ENCODE measurements around the gene CPED1.

Gene CPED1

GRCh38 chr7:121300685-121301420 is 312.3 kb downstream of the CPED1 start:
- no peak overlapping the region for H3K4me3 ChIP-seq (replicated peaks in 1 of 2; ENCODE audit: low read depth in 2 of 2, low read length in 2 of 2)
- TF ChIP-seq, protein P1, sequence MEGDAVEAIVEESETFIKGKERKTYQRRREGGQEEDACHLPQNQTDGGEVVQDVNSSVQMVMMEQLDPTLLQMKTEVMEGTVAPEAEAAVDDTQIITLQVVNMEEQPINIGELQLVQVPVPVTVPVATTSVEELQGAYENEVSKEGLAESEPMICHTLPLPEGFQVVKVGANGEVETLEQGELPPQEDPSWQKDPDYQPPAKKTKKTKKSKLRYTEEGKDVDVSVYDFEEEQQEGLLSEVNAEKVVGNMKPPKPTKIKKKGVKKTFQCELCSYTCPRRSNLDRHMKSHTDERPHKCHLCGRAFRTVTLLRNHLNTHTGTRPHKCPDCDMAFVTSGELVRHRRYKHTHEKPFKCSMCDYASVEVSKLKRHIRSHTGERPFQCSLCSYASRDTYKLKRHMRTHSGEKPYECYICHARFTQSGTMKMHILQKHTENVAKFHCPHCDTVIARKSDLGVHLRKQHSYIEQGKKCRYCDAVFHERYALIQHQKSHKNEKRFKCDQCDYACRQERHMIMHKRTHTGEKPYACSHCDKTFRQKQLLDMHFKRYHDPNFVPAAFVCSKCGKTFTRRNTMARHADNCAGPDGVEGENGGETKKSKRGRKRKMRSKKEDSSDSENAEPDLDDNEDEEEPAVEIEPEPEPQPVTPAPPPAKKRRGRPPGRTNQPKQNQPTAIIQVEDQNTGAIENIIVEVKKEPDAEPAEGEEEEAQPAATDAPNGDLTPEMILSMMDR (IDR thresholded peaks at IDR 0.05; ENCODE audit: low read depth, low read length): no peak
- no peak for DNase-seq (ENCODE audit: low read depth in 2 of 2)

GRCh38 chr7:121301446-121302213 is 313.1 kb downstream of the CPED1 start:
- peak; percentile 13 to 28 for DNase-seq (ENCODE audit: low read depth in 2 of 2)
- TF ChIP-seq, protein P1 (IDR thresholded peaks at IDR 0.05; ENCODE audit: low read depth, low read length): no peak

DNA sequence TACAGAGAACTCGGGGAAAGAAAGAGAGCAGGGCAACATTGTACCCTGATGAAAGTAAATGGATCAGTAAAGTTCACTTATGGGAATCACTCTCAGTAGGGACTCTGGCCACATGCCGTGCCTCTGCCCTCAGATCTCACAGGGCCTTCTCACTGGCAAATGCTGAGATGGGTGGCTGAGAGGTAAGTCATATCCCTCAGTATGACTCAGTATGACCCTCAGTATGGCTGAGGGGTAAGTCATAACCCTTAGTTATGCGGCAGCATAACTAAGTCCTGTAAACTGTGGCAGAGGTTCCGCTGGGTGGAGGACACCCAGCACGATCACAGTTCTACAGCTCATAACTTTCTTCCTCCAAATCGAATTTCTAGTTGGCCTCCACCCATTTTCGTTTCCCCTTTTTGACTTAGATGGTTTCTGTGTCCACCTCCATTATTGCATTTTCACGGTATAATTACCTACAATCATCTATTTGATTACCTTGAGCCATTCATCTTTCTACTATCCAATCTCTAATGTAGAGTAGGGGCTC is 313.8 kb downstream of the CPED1 start:
- DNase-seq (ENCODE audit: low read depth in 2 of 2): peak in 1 of 2 donors; percentile 83
- TF ChIP-seq, protein P1 (IDR thresholded peaks at IDR 0.05; ENCODE audit: low read depth, low read length): no peak
- H3K4me3 ChIP-seq (replicated peaks in 1 of 2; ENCODE audit: low read depth in 2 of 2, low read length in 2 of 2): no peak overlapping the region

More at GRCh38 chr7:121301446-121302213, 313.1 kb downstream of the CPED1 start:
- H3K4me3 ChIP-seq (replicated peaks in 1 of 2; ENCODE audit: low read depth in 2 of 2, low read length in 2 of 2): no peak overlapping the region

GRCh38 chr7:121303422-121304101 is 315.1 kb downstream of the CPED1 start:
- no peak overlapping the region for H3K4me3 ChIP-seq (replicated peaks in 1 of 2; ENCODE audit: low read depth in 2 of 2, low read length in 2 of 2)
- no peak for DNase-seq (ENCODE audit: low read depth in 2 of 2)
- TF ChIP-seq, protein P1 (IDR thresholded peaks at IDR 0.05; ENCODE audit: low read depth, low read length): no peak

DNA sequence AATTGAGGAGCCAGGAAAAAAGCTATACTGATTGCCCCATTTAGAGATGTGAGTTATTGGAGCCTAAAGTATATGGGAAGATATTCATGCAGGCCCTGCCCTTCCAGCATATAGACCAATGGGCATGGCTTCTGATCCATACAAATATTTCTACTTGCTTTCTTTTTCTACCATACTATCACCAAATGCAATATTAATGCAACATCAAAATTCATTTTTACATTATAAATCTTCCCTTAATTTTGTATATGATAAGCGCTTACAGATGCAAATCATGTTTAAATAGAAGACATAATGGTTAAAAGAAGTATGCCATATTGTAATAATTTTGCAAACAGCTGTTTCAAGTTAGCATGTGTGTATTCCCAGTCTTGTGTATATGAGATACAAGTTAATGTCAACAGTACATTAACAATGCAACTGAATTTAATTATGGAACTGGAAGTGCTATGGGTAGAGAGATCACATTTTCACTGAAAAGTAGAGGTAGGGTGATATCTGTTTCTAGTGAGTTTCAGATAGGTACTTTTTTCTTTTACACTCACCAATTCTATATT is 315.7 kb downstream of the CPED1 start:
- DNase-seq (ENCODE audit: low read depth in 2 of 2): no peak
- TF ChIP-seq, protein P1 (IDR thresholded peaks at IDR 0.05; ENCODE audit: low read depth, low read length): no peak
- H3K4me3 ChIP-seq (replicated peaks in 1 of 2; ENCODE audit: low read depth in 2 of 2, low read length in 2 of 2): no peak overlapping the region

- TF ChIP-seq, protein P1 (IDR thresholded peaks at IDR 0.05; ENCODE audit: low read depth, low read length): no peak
- DNase-seq (ENCODE audit: low read depth in 2 of 2): peak; percentile 28 to 55
- no peak overlapping the region for H3K4me3 ChIP-seq (replicated peaks in 1 of 2; ENCODE audit: low read depth in 2 of 2, low read length in 2 of 2)
Observed at GRCh38 chr7:121305109-121305508, 316.6 kb downstream of the CPED1 start.
